PC-3 (cell line): ENCODE data around the gene IDH3A.

Experiments used
- EZH2 ChIP-seq: fragments of 300-600 bp; sonication (generic); IDR thresholded peaks from one replicate; pipeline ENCODE4 v1.6.1; 2017; ENCODE audit warnings: antibody characterized with exemption, mild to moderate bottlenecking, low read length; ENCODE audit not compliant: unreplicated experiment
- TF ChIP-seq, protein P1 (sequence below): fragments of 300-600 bp; sonication (generic); conservative IDR thresholded peaks from 2 replicates; pipeline ENCODE4 v1.5.1; 2017; ENCODE audit warnings: antibody characterized with exemption, low read depth, mild to moderate bottlenecking, low read length

- TF ChIP-seq, protein P1, sequence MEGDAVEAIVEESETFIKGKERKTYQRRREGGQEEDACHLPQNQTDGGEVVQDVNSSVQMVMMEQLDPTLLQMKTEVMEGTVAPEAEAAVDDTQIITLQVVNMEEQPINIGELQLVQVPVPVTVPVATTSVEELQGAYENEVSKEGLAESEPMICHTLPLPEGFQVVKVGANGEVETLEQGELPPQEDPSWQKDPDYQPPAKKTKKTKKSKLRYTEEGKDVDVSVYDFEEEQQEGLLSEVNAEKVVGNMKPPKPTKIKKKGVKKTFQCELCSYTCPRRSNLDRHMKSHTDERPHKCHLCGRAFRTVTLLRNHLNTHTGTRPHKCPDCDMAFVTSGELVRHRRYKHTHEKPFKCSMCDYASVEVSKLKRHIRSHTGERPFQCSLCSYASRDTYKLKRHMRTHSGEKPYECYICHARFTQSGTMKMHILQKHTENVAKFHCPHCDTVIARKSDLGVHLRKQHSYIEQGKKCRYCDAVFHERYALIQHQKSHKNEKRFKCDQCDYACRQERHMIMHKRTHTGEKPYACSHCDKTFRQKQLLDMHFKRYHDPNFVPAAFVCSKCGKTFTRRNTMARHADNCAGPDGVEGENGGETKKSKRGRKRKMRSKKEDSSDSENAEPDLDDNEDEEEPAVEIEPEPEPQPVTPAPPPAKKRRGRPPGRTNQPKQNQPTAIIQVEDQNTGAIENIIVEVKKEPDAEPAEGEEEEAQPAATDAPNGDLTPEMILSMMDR = peak; percentile 91
- no peak for TF ChIP-seq EZH2
These were observed 28.3 kb downstream of the IDH3A start for GRCh38 chr15:78177447-78177873.
